ENCODE results near the gene CDKL5. TPM values are rescaled to one million over a fixed set of nuclear protein-coding genes. Genes with fewer than 3 reads are reported as not detected.

CDKL5 gene
- total RNA-seq, 1 experiment from 2014 or later, result 1.2 TPM

DNA sequence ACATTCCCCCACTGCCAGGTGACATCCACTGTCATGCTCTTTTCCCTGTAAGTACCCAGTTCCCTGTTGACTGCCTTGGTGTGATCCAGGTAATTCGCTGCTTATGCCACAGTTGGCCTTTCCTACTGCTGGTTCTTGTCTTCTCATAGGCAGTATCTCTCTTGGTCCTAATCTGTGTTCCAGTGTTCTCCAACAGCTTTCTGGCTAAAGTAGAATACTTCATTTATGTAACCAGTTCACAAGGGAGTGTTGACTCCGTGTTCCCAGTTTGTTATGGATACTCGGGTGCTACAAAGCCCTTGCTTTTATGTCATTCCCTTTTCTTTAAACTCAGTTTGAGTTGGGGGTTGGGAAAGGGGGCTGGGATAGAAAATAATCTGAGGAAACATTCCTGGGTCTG lies 148.1 kb downstream of the CDKL5 start:
- BruUV-seq (replicated peaks), result no TSS peak
- DNase-seq (ENCODE audit: low read depth, low spot score) (no peak), ATAC-seq (no peak)
- in situ Hi-C loops (cut with HindIII; ENCODE audit: low pct_unique_long_range_greater_than_20kb, low sequenced_read_pairs) (no loop called here), intact Hi-C loops (cut with micrococcal nuclease; ENCODE audit: unreplicated experiment) (no loop called here)
- TF ChIP-seq TCF7L2 (IDR thresholded peaks at IDR 0.05; ENCODE audit: low read depth, low read length), result no peak
- TF ChIP-seq, protein P1, sequence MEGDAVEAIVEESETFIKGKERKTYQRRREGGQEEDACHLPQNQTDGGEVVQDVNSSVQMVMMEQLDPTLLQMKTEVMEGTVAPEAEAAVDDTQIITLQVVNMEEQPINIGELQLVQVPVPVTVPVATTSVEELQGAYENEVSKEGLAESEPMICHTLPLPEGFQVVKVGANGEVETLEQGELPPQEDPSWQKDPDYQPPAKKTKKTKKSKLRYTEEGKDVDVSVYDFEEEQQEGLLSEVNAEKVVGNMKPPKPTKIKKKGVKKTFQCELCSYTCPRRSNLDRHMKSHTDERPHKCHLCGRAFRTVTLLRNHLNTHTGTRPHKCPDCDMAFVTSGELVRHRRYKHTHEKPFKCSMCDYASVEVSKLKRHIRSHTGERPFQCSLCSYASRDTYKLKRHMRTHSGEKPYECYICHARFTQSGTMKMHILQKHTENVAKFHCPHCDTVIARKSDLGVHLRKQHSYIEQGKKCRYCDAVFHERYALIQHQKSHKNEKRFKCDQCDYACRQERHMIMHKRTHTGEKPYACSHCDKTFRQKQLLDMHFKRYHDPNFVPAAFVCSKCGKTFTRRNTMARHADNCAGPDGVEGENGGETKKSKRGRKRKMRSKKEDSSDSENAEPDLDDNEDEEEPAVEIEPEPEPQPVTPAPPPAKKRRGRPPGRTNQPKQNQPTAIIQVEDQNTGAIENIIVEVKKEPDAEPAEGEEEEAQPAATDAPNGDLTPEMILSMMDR (IDR thresholded peaks at IDR 0.05), result no peak
- TF ChIP-seq POLR2AphosphoS5 (IDR thresholded peaks at IDR 0.05; ENCODE audit: low read depth, low read length), result no peak
- Histone ChIP-seq H3K27me3 (ENCODE audit: control insufficient read depth, insufficient read depth, low read length) (no peaks in the 10 kb centered on the region), H3K4me3 (ENCODE audit: low read depth in 2 of 2, low read length in 2 of 2) (no peak overlapping the region), H3K27ac (ENCODE audit: low read length) (no peak overlapping the region), H3K36me3 (ENCODE audit: control insufficient read depth, insufficient read depth, low read length) (no peaks in the 10 kb centered on the region), H3K4me1 (ENCODE audit: control insufficient read depth, insufficient read depth, low read length) (no peaks in the 10 kb centered on the region), H3K9me3 (ENCODE audit: control insufficient read depth, insufficient read depth, low read depth, low read length) (no peaks in the 10 kb centered on the region)
- POLR2A ChIA-PET, result no interaction called here
- CTCF ChIA-PET, result no interaction called here

DNA sequence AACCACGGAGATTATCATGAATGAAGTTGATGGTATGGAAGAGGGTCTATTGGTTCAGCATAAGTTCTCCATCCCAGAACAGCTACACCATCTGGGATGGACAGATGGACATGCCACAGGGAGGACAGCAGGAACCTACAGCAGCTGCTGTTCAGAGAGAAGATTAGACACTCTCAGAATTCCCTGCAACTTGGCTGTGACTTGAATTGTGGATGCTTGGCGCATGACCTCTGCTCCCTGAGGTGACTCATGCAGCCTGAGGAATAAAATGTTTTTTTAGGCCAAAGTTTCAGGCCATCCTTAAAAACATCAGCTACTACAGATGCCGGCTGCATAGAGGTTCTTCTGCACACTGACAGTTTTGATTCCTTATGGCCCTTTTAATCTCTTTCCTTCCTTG lies 149.2 kb downstream of the CDKL5 start:
- no peak for ATAC-seq
- Histone ChIP-seq H3K4me1 (ENCODE audit: control insufficient read depth, insufficient read depth, low read length) (no peaks in the 10 kb centered on the region), H3K36me3 (ENCODE audit: control insufficient read depth, insufficient read depth, low read length) (no peaks in the 10 kb centered on the region), H3K9me3 (ENCODE audit: control insufficient read depth, insufficient read depth, low read depth, low read length) (no peaks in the 10 kb centered on the region), H3K4me3 (ENCODE audit: low read depth in 2 of 2, low read length in 2 of 2) (no peak overlapping the region), H3K27me3 (ENCODE audit: control insufficient read depth, insufficient read depth, low read length) (no peaks in the 10 kb centered on the region), H3K27ac (ENCODE audit: low read length) (no peak overlapping the region)
- intact Hi-C loops (cut with micrococcal nuclease; ENCODE audit: unreplicated experiment) (no loop called here), in situ Hi-C loops (cut with HindIII; ENCODE audit: low pct_unique_long_range_greater_than_20kb, low sequenced_read_pairs) (no loop called here)
- TF ChIP-seq SIN3A (IDR thresholded peaks at IDR 0.05; ENCODE audit: borderline replicate concordance, insufficient read depth, low read depth, low read length), result no peak
- TF ChIP-seq, protein P2, sequence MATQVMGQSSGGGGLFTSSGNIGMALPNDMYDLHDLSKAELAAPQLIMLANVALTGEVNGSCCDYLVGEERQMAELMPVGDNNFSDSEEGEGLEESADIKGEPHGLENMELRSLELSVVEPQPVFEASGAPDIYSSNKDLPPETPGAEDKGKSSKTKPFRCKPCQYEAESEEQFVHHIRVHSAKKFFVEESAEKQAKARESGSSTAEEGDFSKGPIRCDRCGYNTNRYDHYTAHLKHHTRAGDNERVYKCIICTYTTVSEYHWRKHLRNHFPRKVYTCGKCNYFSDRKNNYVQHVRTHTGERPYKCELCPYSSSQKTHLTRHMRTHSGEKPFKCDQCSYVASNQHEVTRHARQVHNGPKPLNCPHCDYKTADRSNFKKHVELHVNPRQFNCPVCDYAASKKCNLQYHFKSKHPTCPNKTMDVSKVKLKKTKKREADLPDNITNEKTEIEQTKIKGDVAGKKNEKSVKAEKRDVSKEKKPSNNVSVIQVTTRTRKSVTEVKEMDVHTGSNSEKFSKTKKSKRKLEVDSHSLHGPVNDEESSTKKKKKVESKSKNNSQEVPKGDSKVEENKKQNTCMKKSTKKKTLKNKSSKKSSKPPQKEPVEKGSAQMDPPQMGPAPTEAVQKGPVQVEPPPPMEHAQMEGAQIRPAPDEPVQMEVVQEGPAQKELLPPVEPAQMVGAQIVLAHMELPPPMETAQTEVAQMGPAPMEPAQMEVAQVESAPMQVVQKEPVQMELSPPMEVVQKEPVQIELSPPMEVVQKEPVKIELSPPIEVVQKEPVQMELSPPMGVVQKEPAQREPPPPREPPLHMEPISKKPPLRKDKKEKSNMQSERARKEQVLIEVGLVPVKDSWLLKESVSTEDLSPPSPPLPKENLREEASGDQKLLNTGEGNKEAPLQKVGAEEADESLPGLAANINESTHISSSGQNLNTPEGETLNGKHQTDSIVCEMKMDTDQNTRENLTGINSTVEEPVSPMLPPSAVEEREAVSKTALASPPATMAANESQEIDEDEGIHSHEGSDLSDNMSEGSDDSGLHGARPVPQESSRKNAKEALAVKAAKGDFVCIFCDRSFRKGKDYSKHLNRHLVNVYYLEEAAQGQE (IDR thresholded peaks at IDR 0.05; ENCODE audit: insufficient read depth in 1 of 2, low read depth in 2 of 2, low read length in 1 of 2), result no peak
- TF ChIP-seq TCF7L2 (IDR thresholded peaks at IDR 0.05; ENCODE audit: low read depth, low read length), result no peak
- no peak for TF ChIP-seq POLR2AphosphoS5 (IDR thresholded peaks at IDR 0.05; ENCODE audit: low read depth, low read length)
- TF ChIP-seq, protein P1 (IDR thresholded peaks at IDR 0.05), result no peak
- DNase-seq (ENCODE audit: low read depth, low spot score), result no peak
- POLR2A ChIA-PET, result no interaction called here
- BruUV-seq (replicated peaks), result no TSS peak
- CTCF ChIA-PET, result no interaction called here

DNA sequence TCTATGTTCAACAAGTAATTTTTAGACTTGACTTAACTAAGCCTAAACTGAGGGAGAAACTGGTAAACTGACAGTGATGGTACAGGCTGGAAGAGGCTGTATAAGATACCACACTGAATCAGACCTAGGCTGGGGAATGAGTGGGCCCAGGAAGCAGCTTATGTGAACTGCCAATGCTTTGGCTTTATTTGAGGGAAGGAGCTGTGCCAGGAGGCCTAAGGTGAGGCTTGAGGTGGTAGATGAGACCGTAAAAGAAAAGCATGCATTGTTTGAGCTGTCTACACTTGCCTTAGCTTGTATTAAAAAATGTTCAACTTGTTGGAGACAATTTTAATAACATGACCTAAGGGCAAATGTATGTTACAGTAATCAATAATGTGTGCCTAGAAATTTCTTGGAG lies 150.3 kb downstream of the CDKL5 start:
- no peaks in the 10 kb centered on the region for H3K36me3 ChIP-seq (ENCODE audit: control insufficient read depth, insufficient read depth, low read length)
- in situ Hi-C loops (cut with HindIII; ENCODE audit: low pct_unique_long_range_greater_than_20kb, low sequenced_read_pairs) (no loop called here), intact Hi-C loops (cut with micrococcal nuclease; ENCODE audit: unreplicated experiment) (no loop called here)
- CTCF ChIA-PET, result no interaction called here
- no TSS peak for BruUV-seq (replicated peaks)
- no peaks in the 10 kb centered on the region for H3K9me3 ChIP-seq (ENCODE audit: control insufficient read depth, insufficient read depth, low read depth, low read length)
- H3K4me1 ChIP-seq (ENCODE audit: control insufficient read depth, insufficient read depth, low read length), result no peaks in the 10 kb centered on the region
- DNase-seq (ENCODE audit: low read depth, low spot score), result no peak
- H3K4me3 ChIP-seq (ENCODE audit: low read depth in 2 of 2, low read length in 2 of 2), result no peak overlapping the region
- TF ChIP-seq POLR2AphosphoS5 (IDR thresholded peaks at IDR 0.05; ENCODE audit: low read depth, low read length) (no peak), SIN3A (IDR thresholded peaks at IDR 0.05; ENCODE audit: borderline replicate concordance, insufficient read depth, low read depth, low read length) (no peak), TCF7L2 (IDR thresholded peaks at IDR 0.05; ENCODE audit: low read depth, low read length) (no peak)
- TF ChIP-seq, protein P2 (IDR thresholded peaks at IDR 0.05; ENCODE audit: insufficient read depth in 1 of 2, low read depth in 2 of 2, low read length in 1 of 2), result no peak
- TF ChIP-seq, protein P1 (IDR thresholded peaks at IDR 0.05), result no peak
- H3K27ac ChIP-seq (ENCODE audit: low read length), result no peak overlapping the region
- ATAC-seq, result no peak
- H3K27me3 ChIP-seq (ENCODE audit: control insufficient read depth, insufficient read depth, low read length), result no peaks in the 10 kb centered on the region
- POLR2A ChIA-PET, result no interaction called here

Measured in Panc1 (cell line).